HepG2 (cell line): ENCODE data around the gene CD28. TPM values are rescaled to one million over a fixed set of nuclear protein-coding genes. Genes with fewer than 3 reads are reported as not detected.

ENCODE experiments used
- HMGXB4 ChIP-seq, 2 experiments: sonication (generic) in 1 of 2; formaldehyde crosslinking in 1 of 2; IDR thresholded peaks; 2 replicates each; pipeline versions ENCODE4 v1.4.0 to v1.6.1; 2018 to 2020; ENCODE audit warnings: missing genetic modification reagents in 2 of 2, borderline replicate concordance in 1 of 2, low read depth in 1 of 2, mild to moderate bottlenecking in 1 of 2, missing biosample characterization in 1 of 2
- HNF1B ChIP-seq: sonication (generic); formaldehyde crosslinking; IDR thresholded peaks from 2 replicates; pipeline ENCODE4 v1.5.1; 2020; ENCODE audit warnings: mild to moderate bottlenecking, moderate library complexity, missing genetic modification reagents
- NFAT5 ChIP-seq: sonication (generic); formaldehyde crosslinking; IDR thresholded peaks from 2 replicates; pipeline ENCODE4 v1.4.0; 2020; ENCODE audit warnings: missing genetic modification reagents
- NR2C2 ChIP-seq: sonication (generic); formaldehyde crosslinking; IDR thresholded peaks from 2 replicates; pipeline ENCODE4 v1.4.0; 2020; ENCODE audit warnings: missing genetic modification reagents, mild to moderate bottlenecking, moderate library complexity, borderline replicate concordance
- SMAD1 ChIP-seq: sonication (generic); formaldehyde crosslinking; IDR thresholded peaks from 2 replicates; pipeline ENCODE4 v1.4.0; 2020; ENCODE audit warnings: missing genetic modification reagents, low read depth, mild to moderate bottlenecking, borderline replicate concordance
- TBX2 ChIP-seq: sonication (generic); formaldehyde crosslinking; IDR thresholded peaks from 2 replicates; pipeline ENCODE4 v1.5.0; 2020; ENCODE audit warnings: missing genetic modification reagents, mild to moderate bottlenecking, borderline replicate concordance
- ZFP36L1 ChIP-seq: sonication (generic); formaldehyde crosslinking; IDR thresholded peaks from 2 replicates; pipeline ENCODE4 v1.8.0; 2022; ENCODE audit warnings: mild to moderate bottlenecking, missing genetic modification reagents, moderate library complexity
- ZMYM3 ChIP-seq: sonication (generic); formaldehyde crosslinking; IDR thresholded peaks from 2 replicates; pipeline ENCODE4 v1.5.1; 2020; ENCODE audit warnings: mild to moderate bottlenecking, missing genetic modification reagents
- ZNF121 ChIP-seq: sonication (generic); formaldehyde crosslinking; IDR thresholded peaks from 2 replicates; pipeline ENCODE4 v1.5.0; 2020; ENCODE audit warnings: mild to moderate bottlenecking, missing genetic modification reagents
- ZNF503 ChIP-seq: sonication (generic); formaldehyde crosslinking; IDR thresholded peaks from 2 replicates; pipeline ENCODE4 v1.4.0; 2020; ENCODE audit warnings: missing genetic modification reagents
- ZSCAN9 ChIP-seq: IDR thresholded peaks from 2 replicates; pipeline ENCODE4 v1.6.1; 2016; ENCODE audit warnings: borderline replicate concordance
- polyA plus RNA-seq, 8 experiments: library from polyadenylated mRNA; depleted of rRNA in 3 of 8; stranded (reverse) in 7 of 8; unstranded in 1 of 8; fragments of >200 nt; fragmentation: Illumina TruSeq in 4 of 8; extraction: Trizol in 4 of 8; gene quantifications; 2 replicates each; pipeline versions ENCODE4 v1.2.1 to v1.2.3, GENCODE V29; 2011 to 2016; ENCODE audit warnings: low read depth in 4 of 8, missing spikeins in 1 of 8, mixed read lengths in 1 of 8; ENCODE audit not compliant: insufficient read depth in 1 of 8
- total RNA-seq, 5 experiments: library from RNA; depleted of rRNA; stranded (reverse); fragments of >200 nt; fragmentation: Illumina TruSeq; extraction: Trizol; gene quantifications; 2 replicates each; pipeline ENCODE4 v1.2.3, GENCODE V29; 2016; ENCODE audit warnings: low read depth in 1 of 5
- TF ChIP-seq, protein P1 (sequence below): IDR thresholded peaks from 2 replicates; pipeline ENCODE4 v1.6.1; 2016
- TF ChIP-seq, protein P2 (sequence below): sonication (generic); formaldehyde crosslinking; IDR thresholded peaks from 2 replicates; pipeline ENCODE4 v1.4.0; 2020; ENCODE audit warnings: missing genetic modification reagents, low read depth, mild to moderate bottlenecking, borderline replicate concordance

CD28 gene
- total and polyA plus RNA-seq, 2 of the 13 experiments (the other 11 are each of a cell fraction or from before 2014, with no cell fraction given) = not detected

- TF ChIP-seq HNF1B (CRISPR knock-in tag) (0 out of 2 replicates have a peak, but pooled peaks have one; percentile 23), ZSCAN9 (CRISPR knock-in tag) (no peak; the same call in 1 of the 2 replicates), ZNF121 (CRISPR knock-in tag) (peak; percentile 19; the same call in 1 of the 2 replicates), NFAT5 (CRISPR knock-in tag) (peak; percentile 44; the same call in 1 of the 2 replicates), TBX2 (peak; percentile 98), NR2C2 (CRISPR knock-in tag) (peak; percentile 40; the same call in 1 of the 2 replicates), SMAD1 (CRISPR knock-in tag) (no peak), ZMYM3 (CRISPR knock-in tag) (peak; percentile 87), HMGXB4 (CRISPR knock-in tag; IDR thresholded peaks at IDR 0.05; ENCODE audit: borderline replicate concordance in 1 of 2, low read depth in 1 of 2) (peak in 1 of 2 experiments; percentile 24; a peak in 2 of 4 replicates), ZNF503 (CRISPR knock-in tag) (peak; percentile 62; the same call in 1 of the 2 replicates), ZFP36L1 (CRISPR knock-in tag) (0 out of 2 replicates have a peak, but pooled peaks have one; percentile 26)
- TF ChIP-seq, protein P1, sequence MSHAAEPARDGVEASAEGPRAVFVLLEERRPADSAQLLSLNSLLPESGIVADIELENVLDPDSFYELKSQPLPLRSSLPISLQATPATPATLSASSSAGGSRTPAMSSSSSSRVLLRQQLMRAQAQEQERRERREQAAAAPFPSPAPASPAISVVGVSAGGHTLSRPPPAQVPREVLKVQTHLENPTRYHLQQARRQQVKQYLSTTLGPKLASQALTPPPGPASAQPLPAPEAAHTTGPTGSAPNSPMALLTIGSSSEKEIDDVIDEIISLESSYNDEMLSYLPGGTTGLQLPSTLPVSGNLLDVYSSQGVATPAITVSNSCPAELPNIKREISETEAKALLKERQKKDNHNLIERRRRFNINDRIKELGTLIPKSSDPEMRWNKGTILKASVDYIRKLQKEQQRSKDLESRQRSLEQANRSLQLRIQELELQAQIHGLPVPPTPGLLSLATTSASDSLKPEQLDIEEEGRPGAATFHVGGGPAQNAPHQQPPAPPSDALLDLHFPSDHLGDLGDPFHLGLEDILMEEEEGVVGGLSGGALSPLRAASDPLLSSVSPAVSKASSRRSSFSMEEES = peak; percentile 65
- TF ChIP-seq, protein P2, sequence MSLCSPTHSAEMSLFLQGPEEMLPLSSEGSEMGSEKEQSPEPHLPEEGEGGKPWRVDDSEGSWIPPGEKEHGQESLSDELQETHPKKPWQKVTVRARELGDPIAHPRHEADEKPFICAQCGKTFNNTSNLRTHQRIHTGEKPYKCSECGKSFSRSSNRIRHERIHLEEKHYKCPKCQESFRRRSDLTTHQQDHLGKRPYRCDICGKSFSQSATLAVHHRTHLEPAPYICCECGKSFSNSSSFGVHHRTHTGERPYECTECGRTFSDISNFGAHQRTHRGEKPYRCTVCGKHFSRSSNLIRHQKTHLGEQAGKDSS = peak; percentile 26; the same call in 1 of the 2 replicates
Observed at GRCh38 chr2:203783496-203784203, 77.2 kb downstream of the CD28 start (continued).
